Activated CD8-positive, alpha-beta T cell treated with anti-CD3 and anti-CD28 coated beads for 36 hours (primary cell): ENCODE data around the gene C1orf159. TPM values are rescaled to one million over a fixed set of nuclear protein-coding genes. Genes with fewer than 3 reads are reported as not detected.
A peak's percentile ranks its signal among the peaks of the same experiment; 100 is the strongest.
"Not testable (repeated sequence)": the region's sequence is repeated elsewhere in the genome, so short reads cannot be mapped to it uniquely, and the experiment has no call there.

Source experiments
- ATAC-seq: fragments of 200-7000 bp; cut with Tn5 transposase; one replicate; pipeline ENCODE4 v1.10.0; 2021; ENCODE audit warnings: mild to moderate bottlenecking, moderate library complexity
- CTCF ChIA-PET: fragments of 350-600 bp; sonication (Branson Sonifier 250); formaldehyde crosslinking; loops from one replicate; lab custom pipeline; 2021; ENCODE audit warnings: antibody characterized with exemption; lab: Charles Lee
- POLR2A ChIA-PET: fragments of 350-600 bp; sonication (Branson Sonifier 250); formaldehyde crosslinking; loops from one replicate; lab custom pipeline; 2021; ENCODE audit warnings: antibody characterized with exemption; lab: Charles Lee
- DNase-seq: peaks from one replicate; pipeline ENCODE4 v3.0.0-alpha.2; 2020
- H3K27ac Mint-ChIP-seq: one replicate; pipeline ENCODE4 v1.8.0; 2021; ENCODE audit warnings: mild to moderate bottlenecking, mixed read lengths
- H3K27me3 Mint-ChIP-seq: one replicate; pipeline ENCODE4 v1.8.0; 2021; ENCODE audit warnings: mixed read lengths
- H3K36me3 Mint-ChIP-seq: one replicate; pipeline ENCODE4 v1.8.0; 2021; ENCODE audit warnings: low read depth, mixed read lengths
- H3K4me1 Mint-ChIP-seq: one replicate; pipeline ENCODE4 v1.8.0; 2021; ENCODE audit warnings: low read depth, mixed read lengths
- H3K4me3 Mint-ChIP-seq: one replicate; pipeline ENCODE4 v1.8.0; 2021; ENCODE audit warnings: mild to moderate bottlenecking, moderate library complexity, mixed read lengths
- H3K9me3 Mint-ChIP-seq: one replicate; pipeline ENCODE4 v1.8.0; 2021; ENCODE audit warnings: mixed read lengths
- CTCF ChIP-seq: fragments of 200-600 bp; IDR thresholded peaks from one replicate; pipeline ENCODE4 v1.8.0; 2022; ENCODE audit warnings: antibody characterized with exemption, mild to moderate bottlenecking
- intact Hi-C: fragments of 100-400 bp; cut with micrococcal nuclease; formaldehyde crosslinking; loops from one replicate; pipeline ENCODE4 v1.10.0; 2022
- total RNA-seq, 2 experiments: library from RNA; stranded (reverse); gene quantifications; one replicate each; pipeline ENCODE4 v1.2.3, GENCODE V29; 2021

Gene C1orf159
- total RNA-seq, 2 experiments from 2014 or later, result 17.5 to 20.3 TPM

- H3K36me3 Mint-ChIP-seq, result peaks cover 15% of the 10 kb centered on the region
- ATAC-seq (peak; percentile 13), DNase-seq (peak; percentile 74)
- H3K4me3 Mint-ChIP-seq, result peak overlapping the region; percentile 73
- no peak for TF ChIP-seq CTCF
- peaks cover 2% of the 10 kb centered on the region for H3K27me3 Mint-ChIP-seq
- POLR2A ChIA-PET, result no interaction called here
- CTCF ChIA-PET, result interaction anchor here (1.2 kb wide), 1 partner anchor 85 kb away, joined by 4 read pairs; no protein-coding TSS in a partner anchor
- intact Hi-C loops, result no loop called here
- no peaks in the 10 kb centered on the region for H3K9me3 Mint-ChIP-seq
- peaks cover 21% of the 10 kb centered on the region for H3K4me1 Mint-ChIP-seq
- peak overlapping the region; percentile 30 for H3K27ac Mint-ChIP-seq
These were observed 47.3 kb downstream of the C1orf159 start for GRCh38 chr1:1068517-1069055.

GRCh38 chr1:1067860-1068516 lies 47.9 kb downstream of the C1orf159 start:
- no peak for TF ChIP-seq CTCF
- intact Hi-C loops, result no loop called here
- H3K27me3 Mint-ChIP-seq, result peaks cover 2% of the 10 kb centered on the region
- peaks cover 18% of the 10 kb centered on the region for H3K36me3 Mint-ChIP-seq
- peak overlapping the region; percentile 30 for H3K27ac Mint-ChIP-seq
- POLR2A ChIA-PET, result no interaction called here
- ATAC-seq (no peak), DNase-seq (no peak)
- peak overlapping the region; percentile 73 for H3K4me3 Mint-ChIP-seq
- no peaks in the 10 kb centered on the region for H3K9me3 Mint-ChIP-seq
- CTCF ChIA-PET, result no interaction called here
- peaks cover 26% of the 10 kb centered on the region for H3K4me1 Mint-ChIP-seq

- no peak overlapping the region for H3K27ac Mint-ChIP-seq
- H3K36me3 Mint-ChIP-seq, result peaks cover 24% of the 10 kb centered on the region
- H3K4me1 Mint-ChIP-seq, result peaks cover 31% of the 10 kb centered on the region
- intact Hi-C loops, result no loop called here
- H3K9me3 Mint-ChIP-seq, result no peaks in the 10 kb centered on the region
- ChIA-PET POLR2A (interaction anchor here (2.2 kb wide), 1 partner anchor 31 kb away, joined by 6 read pairs; no protein-coding TSS in a partner anchor), CTCF (no interaction called here)
- ATAC-seq (no peak), DNase-seq (no peak)
- no peak for TF ChIP-seq CTCF
- peaks cover 2% of the 10 kb centered on the region for H3K27me3 Mint-ChIP-seq
- H3K4me3 Mint-ChIP-seq, result peak overlapping the region; percentile 73
These were observed 48.5 kb downstream of the C1orf159 start for GRCh38 chr1:1067284-1067859.

GRCh38 chr1:1066403-1067283 lies 49.2 kb downstream of the C1orf159 start:
- CTCF ChIA-PET, result no interaction called here
- peak; percentile 59 for DNase-seq
- intact Hi-C loops, result no loop called here

GRCh38 chr1:1065940-1066304 lies 50.0 kb downstream of the C1orf159 start:
- intact Hi-C loops, DNase-seq, H3K27me3 Mint-ChIP-seq, H3K9me3 Mint-ChIP-seq, ATAC-seq: not testable (repeated sequence)
- H3K36me3 Mint-ChIP-seq, result peaks cover 35% of the 10 kb centered on the region
- CTCF ChIA-PET, result interaction anchor here (3.3 kb wide), 1 partner anchor 82 kb away, joined by 25 read pairs; no protein-coding TSS in a partner anchor
- POLR2A ChIA-PET, result interaction anchor here (1.3 to 2.2 kb wide), 2 partner anchors 16 to 33 kb away, joined by 4 to 6 read pairs; no protein-coding TSS in a partner anchor
- peak overlapping the region; percentile 57 for H3K27ac Mint-ChIP-seq
- peaks cover 35% of the 10 kb centered on the region for H3K4me1 Mint-ChIP-seq
- peak overlapping the region; percentile 66 for H3K4me3 Mint-ChIP-seq

More at GRCh38 chr1:1066403-1067283, 49.2 kb downstream of the C1orf159 start:
- Mint-ChIP-seq H3K9me3 (no peaks in the 10 kb centered on the region), H3K27me3 (peaks cover 2% of the 10 kb centered on the region), H3K36me3 (peaks cover 28% of the 10 kb centered on the region), H3K4me1 (peaks cover 32% of the 10 kb centered on the region), H3K27ac (no peak overlapping the region), H3K4me3 (peak overlapping the region; percentile 12)
- no peak for TF ChIP-seq CTCF
- POLR2A ChIA-PET, result interaction anchor here (1.3 to 2.2 kb wide), 2 partner anchors 16 to 32 kb away, joined by 4 to 6 read pairs; no protein-coding TSS in a partner anchor
- no peak for ATAC-seq
